GM12891 (cell line): Measurements from ENCODE around the gene FGD2.

Experiments
- DNase-seq: peaks from one replicate; pipeline ENCODE4 v3.0.0; 2011; ENCODE audit warnings: low spot score; ENCODE audit not compliant: insufficient read length
- FAIRE-seq: peaks from 2 replicates; lab custom pipeline; 2011; peaks lifted over from hg19 to GRCh38; lab: Jason Lieb, UNC
- PAX5 ChIP-seq: IDR thresholded peaks from 2 replicates; pipeline ENCODE4 v1.6.1; 2011; ENCODE audit warnings: low read length, moderate library complexity, mild to moderate bottlenecking; ENCODE audit not compliant: insufficient read depth, severe bottlenecking
- POLR2A ChIP-seq: IDR thresholded peaks from 2 replicates; pipeline ENCODE4 v1.6.1; 2011; ENCODE audit warnings: low read depth, low read length, control low read depth
- POLR2AphosphoS5 ChIP-seq: IDR thresholded peaks from 2 replicates; pipeline ENCODE4 v1.6.1; 2011; ENCODE audit warnings: low read depth, low read length, control low read depth
- POU2F2 ChIP-seq: IDR thresholded peaks from 2 replicates; pipeline ENCODE4 v1.6.1; 2011; ENCODE audit warnings: low read depth, mild to moderate bottlenecking, control low read depth, low read length, moderate library complexity
- SPI1 ChIP-seq: IDR thresholded peaks from 2 replicates; pipeline ENCODE4 v1.6.1; 2011; ENCODE audit warnings: low read depth, low read length, control low read depth
- TAF1 ChIP-seq: IDR thresholded peaks from 2 replicates; pipeline ENCODE4 v1.6.1; 2011; ENCODE audit warnings: low read depth, low read length, control low read depth

The FGD2 gene

DNA sequence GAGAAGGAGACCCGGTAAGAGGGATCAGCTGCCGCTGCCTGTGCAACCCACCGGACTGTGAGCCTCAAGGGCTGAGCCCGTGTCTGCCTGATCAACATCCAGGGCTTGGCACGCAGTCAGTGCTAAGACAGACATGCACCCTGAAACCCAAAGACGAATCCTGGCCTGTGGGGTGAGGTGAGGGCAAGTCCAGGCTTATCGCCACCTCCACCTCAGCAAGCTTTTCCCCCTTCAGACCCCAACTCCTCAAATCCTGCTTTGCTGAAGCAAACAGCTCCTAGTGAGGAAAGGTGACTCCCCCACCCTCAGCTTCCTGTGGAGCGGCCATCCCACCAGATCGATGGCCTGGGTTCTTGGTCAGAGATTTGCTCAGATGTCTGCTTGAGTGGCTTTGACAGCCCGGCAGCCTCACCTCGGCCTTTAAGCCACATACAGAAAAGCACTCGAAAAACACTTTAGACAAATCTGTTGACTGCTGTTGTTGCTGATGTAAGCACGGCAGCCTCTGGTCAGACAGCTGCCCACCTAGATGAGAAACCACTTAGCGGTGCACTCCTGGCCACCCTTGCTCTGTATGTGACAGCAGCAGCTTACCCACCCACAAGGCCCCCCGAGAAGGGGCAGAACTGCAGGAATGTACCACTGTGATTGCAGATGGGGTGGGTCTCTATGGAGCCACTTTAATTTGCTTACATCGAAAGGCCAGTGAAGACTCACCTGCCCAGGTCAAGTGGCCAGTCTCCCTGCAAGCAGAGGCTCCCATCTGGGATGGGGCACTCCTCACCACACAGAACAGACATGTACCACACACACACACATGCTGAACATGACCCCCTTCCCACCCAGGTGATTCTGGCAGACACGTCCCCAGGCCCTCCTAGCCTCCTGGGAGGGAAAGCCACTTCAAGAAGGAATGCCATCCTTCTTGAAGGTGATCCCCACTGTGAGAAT is 34.3 kb upstream of the FGD2 start:
- FAIRE-seq (no peak), DNase-seq (no peak)
- no peak; the same call in 1 of the 2 replicates for TF ChIP-seq POLR2A
- 0 out of 2 replicates have a peak, but pooled peaks have one; percentile 34 for TF ChIP-seq POLR2AphosphoS5

DNA sequence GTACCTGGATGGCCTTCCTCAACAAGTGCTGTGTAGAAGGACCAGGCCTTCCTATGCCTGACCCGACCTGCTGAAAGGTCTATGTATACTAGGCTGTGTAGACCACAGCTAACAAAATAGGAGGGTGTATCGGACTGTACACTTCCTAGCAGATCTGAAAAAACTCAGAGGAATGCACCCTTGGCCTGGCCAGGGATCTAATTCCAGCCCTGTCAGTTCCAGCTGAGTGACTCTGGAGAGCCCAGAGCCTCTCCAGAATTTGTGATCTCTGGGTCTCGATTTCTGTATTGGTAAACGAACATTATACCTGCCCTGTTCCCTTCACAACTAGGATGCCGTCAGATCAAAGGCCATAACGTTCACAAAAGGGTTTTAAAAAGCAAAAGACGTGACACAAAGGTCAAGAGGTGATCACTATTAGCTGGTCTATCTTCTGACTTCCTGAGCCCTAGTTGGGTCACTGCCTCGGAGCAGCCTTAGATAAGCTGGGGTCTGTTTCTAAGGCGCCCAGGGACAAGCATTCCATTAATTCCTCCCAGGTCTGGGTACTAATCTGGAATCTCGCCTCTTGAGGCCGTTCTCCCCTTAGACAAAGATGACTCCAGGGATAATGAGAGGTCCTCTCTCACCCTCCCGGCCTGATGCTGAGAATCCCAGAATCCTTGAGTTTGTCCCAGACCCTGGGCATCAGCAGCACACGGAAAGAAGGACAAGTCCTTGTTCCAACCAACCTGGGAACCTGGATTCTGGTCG is 33.4 kb upstream of the FGD2 start:
- DNase-seq, result no peak
- TF ChIP-seq TAF1, result no peak
- no peak for FAIRE-seq

DNA sequence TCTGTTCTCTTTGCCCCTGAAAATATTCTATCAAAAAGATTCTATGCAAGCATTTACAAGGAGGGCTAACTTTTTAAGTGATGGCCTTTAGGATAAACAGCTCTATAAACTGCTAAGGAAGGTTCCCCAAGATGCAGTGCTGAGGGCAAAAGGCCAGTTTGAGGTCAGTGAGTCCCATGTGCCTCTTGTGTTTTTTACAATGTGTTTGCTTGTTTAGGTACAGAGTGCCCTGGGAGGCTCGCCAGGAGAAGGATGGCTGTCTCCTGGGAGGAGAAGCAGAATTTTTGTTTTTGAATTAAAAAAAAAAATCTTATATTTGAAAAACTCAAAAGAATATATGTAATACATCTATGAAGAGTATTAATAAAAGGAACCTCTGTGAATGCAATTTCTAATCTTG is 32.3 kb upstream of the FGD2 start:
- TF ChIP-seq TAF1 (no peak), POLR2AphosphoS5 (no peak), PAX5 (no peak), POLR2A (no peak), SPI1 (no peak), POU2F2 (no peak)
- DNase-seq (no peak), FAIRE-seq (no peak)

DNA sequence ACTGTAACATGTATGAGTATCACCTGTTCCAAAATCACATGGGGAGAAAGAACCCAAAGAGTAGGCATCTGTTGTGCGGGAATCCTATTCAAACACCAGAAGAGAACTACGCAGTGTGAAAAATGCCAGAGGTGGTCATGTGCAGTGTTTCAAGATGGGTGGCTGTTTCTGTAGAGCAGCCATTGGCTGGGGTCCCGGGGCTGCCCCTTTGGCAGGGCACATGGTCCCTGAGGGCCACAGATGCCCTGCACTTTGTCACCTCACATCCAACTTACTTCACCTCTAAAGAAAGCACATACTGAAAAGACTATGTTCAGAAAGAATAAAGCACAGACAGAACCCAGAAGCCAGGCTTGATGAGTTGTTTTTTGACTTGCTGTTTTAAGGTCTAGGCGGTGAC is 31.8 kb upstream of the FGD2 start:
- no peak for DNase-seq
- no peak for FAIRE-seq
- no peak for TF ChIP-seq POLR2A
- TF ChIP-seq TAF1, result no peak
- no peak for TF ChIP-seq SPI1
- no peak for TF ChIP-seq POU2F2
- no peak for TF ChIP-seq PAX5
- TF ChIP-seq POLR2AphosphoS5, result no peak

DNA sequence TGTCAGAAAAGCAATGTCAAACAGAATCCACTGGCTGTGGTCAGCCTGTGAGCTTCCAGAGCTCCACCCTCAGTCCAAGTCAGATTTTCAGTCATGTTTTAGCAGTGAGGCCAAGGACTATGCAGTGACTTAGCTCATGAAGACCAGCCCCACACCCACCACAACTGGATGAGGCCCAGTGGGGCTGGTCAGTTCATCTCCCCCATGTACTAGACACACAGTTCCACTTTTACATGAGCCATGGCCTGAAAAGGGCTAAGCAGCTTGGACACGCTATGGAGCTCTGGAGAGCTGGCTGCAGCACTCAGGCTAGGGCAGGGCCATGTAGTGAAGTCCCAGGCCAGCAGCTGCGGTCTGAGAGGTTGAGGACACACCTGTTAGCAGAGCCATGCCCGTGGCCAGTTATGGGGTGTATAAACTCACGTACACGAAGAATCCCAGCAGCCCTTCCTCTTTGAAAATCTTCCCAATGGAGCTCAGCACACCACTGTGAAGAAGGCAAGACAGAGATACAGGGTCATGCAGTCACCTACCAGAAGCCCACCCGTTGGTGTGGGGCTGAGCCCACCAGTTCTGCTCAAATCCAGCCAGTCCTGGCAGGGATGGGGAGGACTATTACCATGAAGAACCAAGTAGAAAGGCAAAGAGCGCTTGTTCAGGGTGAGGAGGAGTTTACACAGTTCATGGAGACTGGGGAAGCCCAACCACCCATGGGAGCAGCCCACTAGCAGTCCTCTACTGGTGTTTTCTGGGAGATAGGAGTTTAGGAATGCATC is 30.0 kb upstream of the FGD2 start:
- FAIRE-seq (no peak), DNase-seq (no peak)
- TF ChIP-seq POLR2AphosphoS5 (no peak), POLR2A (no peak; the same call in 1 of the 2 replicates), SPI1 (no peak), PAX5 (no peak), POU2F2 (no peak), TAF1 (no peak)

DNA sequence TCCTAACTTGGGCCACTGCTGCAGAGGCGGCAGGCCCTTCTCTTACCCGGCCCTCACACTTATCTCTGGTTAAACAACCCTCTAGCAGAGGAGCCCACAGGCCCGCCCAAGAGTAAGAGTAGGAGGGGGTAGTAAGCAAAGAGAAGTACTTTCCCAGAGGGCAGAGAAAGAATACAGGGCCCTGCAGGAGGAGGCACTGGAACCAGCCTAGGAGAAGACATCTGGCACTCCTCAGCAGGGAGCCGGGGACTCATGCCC is 29.5 kb upstream of the FGD2 start:
- FAIRE-seq, result no peak
- no peak for TF ChIP-seq POLR2AphosphoS5
- no peak for TF ChIP-seq POU2F2
- TF ChIP-seq POLR2A, result no peak
- no peak for TF ChIP-seq TAF1
- TF ChIP-seq SPI1, result no peak
- no peak for TF ChIP-seq PAX5
- no peak for DNase-seq

DNA sequence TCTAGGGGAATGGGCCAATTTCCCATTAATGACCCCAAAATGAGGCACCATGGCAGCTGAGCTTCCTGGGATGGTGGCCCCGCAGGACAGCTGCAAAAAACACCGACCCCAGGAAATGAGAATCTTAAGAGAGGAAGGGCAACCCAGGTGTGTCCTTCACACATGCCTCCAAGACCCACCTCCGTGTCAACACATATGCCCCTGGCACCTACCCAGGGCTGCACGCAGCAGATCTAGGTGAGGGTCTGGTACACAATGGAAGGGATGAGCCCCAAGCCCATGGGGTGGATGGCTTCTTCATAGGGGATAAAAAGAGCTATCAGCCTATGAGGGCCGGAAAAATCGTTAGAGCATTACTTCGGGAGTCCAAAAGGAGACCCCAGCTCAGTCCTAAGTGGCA is 28.9 kb upstream of the FGD2 start:
- FAIRE-seq, result no peak
- TF ChIP-seq POU2F2 (no peak), SPI1 (no peak), POLR2A (no peak), TAF1 (no peak), POLR2AphosphoS5 (no peak), PAX5 (no peak)

DNA sequence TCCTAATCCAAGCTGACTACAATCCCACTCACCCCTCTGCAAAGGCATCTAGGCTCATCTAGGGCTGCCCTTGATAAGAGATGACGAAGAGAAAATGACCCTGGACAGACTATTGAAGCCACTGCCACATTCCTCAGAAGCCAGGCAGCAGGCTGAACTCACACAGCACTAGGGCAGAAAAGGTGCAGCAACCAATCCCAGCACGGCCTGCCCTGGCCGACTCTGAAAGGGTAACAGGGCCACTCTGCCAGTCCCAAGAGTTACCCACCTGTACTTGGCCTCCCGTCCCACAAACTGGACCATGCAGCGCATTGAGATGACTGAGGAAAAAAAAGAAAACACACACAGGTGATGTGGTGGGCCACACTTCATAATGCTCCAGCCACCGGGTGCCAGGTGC is 28.5 kb upstream of the FGD2 start:
- no peak for TF ChIP-seq POU2F2
- no peak for TF ChIP-seq POLR2AphosphoS5
- TF ChIP-seq SPI1, result no peak
- TF ChIP-seq PAX5, result no peak
- no peak for TF ChIP-seq TAF1
- no peak for TF ChIP-seq POLR2A
- DNase-seq (no peak), FAIRE-seq (no peak)

More for the DNA sequence above, 28.9 kb upstream of the FGD2 start:
- DNase-seq, result no peak

DNA sequence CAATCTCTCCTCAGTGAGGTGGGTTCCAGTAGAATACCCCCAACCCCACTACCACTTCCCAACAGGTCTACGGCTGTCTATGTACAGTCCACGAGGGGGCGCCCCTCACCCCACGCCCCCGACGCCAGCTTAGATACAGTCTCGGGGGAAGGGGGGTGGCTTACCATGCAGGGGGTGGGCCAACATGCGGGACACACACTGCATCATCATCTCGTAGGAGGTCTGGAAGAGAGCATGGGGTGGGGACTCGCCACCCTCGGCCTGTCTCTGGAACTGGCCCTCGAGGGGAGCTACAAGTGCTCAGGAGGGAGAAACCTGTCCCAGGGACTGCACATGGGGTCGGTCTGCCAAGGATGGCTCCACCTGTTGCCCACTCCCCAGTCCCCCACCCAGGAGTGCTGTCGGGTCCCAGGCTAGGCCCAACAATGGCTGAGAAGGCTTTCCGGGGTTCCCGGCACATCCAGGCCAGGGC is 27.9 kb upstream of the FGD2 start:
- TF ChIP-seq POU2F2, result no peak
- TF ChIP-seq POLR2A, result no peak
- TF ChIP-seq POLR2AphosphoS5, result no peak; the same call in 1 of the 2 replicates
- TF ChIP-seq TAF1, result no peak
- TF ChIP-seq SPI1, result no peak
- TF ChIP-seq PAX5, result no peak
- FAIRE-seq (no peak), DNase-seq (no peak)
